HG03045 (cell line): ENCODE results near the gene OR2C1.

Experiments
- ATAC-seq: cut with Tn5 transposase; IDR thresholded peaks from one replicate; pipeline ENCODE4 v1.9.1; 2021; ENCODE audit warnings: mild to moderate bottlenecking, moderate library complexity; ENCODE audit not compliant: unreplicated experiment

The OR2C1 gene

GRCh38 chr16:3355589-3355988 is at the start of gene OR2C1:
TSS of gene OR2C1 (plus strand) at chr16:3355889. CDS start at chr16:3355941, 52 bp downstream.
- no peak for ATAC-seq

GRCh38 chr16:3306078-3306477 is 49.6 kb upstream of the OR2C1 start:
- no peak for ATAC-seq

- no peak for ATAC-seq
Measured at GRCh38 chr16:3311496-3311895, 44.2 kb upstream of the OR2C1 start.

- ATAC-seq = no peak
Measured at GRCh38 chr16:3317315-3317999, 38.2 kb upstream of the OR2C1 start.

GRCh38 chr16:3321816-3322215 is 33.9 kb upstream of the OR2C1 start:
- ATAC-seq = no peak

- ATAC-seq = no peak
Measured at GRCh38 chr16:3327514-3327913, 28.2 kb upstream of the OR2C1 start.

- ATAC-seq = no peak
Measured at GRCh38 chr16:3328104-3328503, 27.6 kb upstream of the OR2C1 start.

- ATAC-seq = no peak
Measured at GRCh38 chr16:3328643-3329042, 27.0 kb upstream of the OR2C1 start.

GRCh38 chr16:3346041-3346440 is 9.6 kb upstream of the OR2C1 start:
- no peak for ATAC-seq

GRCh38 chr16:3347586-3347985 is 8.1 kb upstream of the OR2C1 start:
- ATAC-seq = no peak

- ATAC-seq = no peak
Measured at GRCh38 chr16:3348547-3349167, 7.0 kb upstream of the OR2C1 start.

GRCh38 chr16:3349175-3349574 is 6.5 kb upstream of the OR2C1 start:
- ATAC-seq = no peak

- ATAC-seq = no peak
Measured at GRCh38 chr16:3356118-3356517, 429 bp downstream of the OR2C1 start.

- no peak for ATAC-seq
Measured at GRCh38 chr16:3358871-3359270, 3.2 kb downstream of the OR2C1 start.

- ATAC-seq = no peak
Measured at GRCh38 chr16:3362931-3363330, 7.2 kb downstream of the OR2C1 start.

GRCh38 chr16:3363793-3364192 is 8.1 kb downstream of the OR2C1 start:
- ATAC-seq = no peak

GRCh38 chr16:3364774-3365427 is 9.2 kb downstream of the OR2C1 start:
- no peak for ATAC-seq

- no peak for ATAC-seq
Measured at GRCh38 chr16:3369073-3369472, 13.4 kb downstream of the OR2C1 start.

- ATAC-seq = no peak
Measured at GRCh38 chr16:3375680-3376079, 20.0 kb downstream of the OR2C1 start.

- no peak for ATAC-seq
Measured at GRCh38 chr16:3377917-3378316, 22.2 kb downstream of the OR2C1 start.

- ATAC-seq = no peak
Measured at GRCh38 chr16:3383045-3383448, 27.4 kb downstream of the OR2C1 start.

GRCh38 chr16:3388325-3388724 is 32.6 kb downstream of the OR2C1 start:
- ATAC-seq = no peak
